GM18511 (cell line): ENCODE data around the gene NECTIN4.
"Not testable (repeated sequence)": the region's sequence is repeated elsewhere in the genome, so short reads cannot be mapped to it uniquely, and the experiment has no call there.

ENCODE experiments used
- ATAC-seq: cut with Tn5 transposase; IDR thresholded peaks from one replicate; pipeline ENCODE4 v1.9.1; 2021; ENCODE audit warnings: mild to moderate bottlenecking, moderate library complexity; ENCODE audit not compliant: unreplicated experiment

Gene NECTIN4

GRCh38 chr1:161065681-161066080, 23.7 kb downstream of the NECTIN4 start:
- not testable (repeated sequence) for ATAC-seq

DNA sequence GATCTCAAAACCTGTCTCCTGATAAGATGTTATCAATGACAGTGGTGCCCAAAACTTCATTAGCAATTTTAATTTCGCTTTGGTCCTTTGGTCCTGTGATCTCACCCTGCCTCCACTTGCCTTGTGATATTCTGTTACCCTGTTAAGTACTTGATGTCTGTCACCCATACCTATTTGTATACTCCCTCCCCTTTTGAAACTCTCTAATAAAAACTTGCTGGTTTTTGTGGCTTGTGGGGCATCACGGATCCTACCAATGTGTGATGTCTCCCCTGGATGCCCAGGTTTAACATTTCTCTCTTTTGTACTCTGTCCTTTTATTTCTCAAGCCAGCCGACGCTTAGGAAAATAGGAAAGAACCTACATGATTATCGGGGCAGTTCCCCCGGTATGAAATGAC, 25.4 kb downstream of the NECTIN4 start:
- ATAC-seq = not testable (repeated sequence)

DNA sequence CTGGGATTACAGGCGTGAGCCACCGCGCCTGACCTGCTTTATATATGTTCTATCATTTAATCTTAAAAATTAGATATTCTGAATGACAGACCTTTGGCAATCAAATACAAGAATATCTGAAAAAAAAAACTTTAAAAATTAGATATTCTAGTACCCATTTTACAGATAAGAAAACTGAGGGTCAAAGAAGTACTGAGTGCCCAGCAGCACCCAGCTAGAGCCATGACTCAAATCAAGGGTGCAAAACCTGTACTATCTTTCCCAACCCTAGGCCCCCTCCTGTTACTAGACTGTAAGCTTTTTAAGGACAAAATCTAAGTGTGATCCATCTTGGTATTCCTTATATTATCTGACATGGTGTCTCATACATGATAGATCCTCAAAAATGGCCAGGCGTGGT, 27.9 kb downstream of the NECTIN4 start:
- no peak for ATAC-seq

DNA sequence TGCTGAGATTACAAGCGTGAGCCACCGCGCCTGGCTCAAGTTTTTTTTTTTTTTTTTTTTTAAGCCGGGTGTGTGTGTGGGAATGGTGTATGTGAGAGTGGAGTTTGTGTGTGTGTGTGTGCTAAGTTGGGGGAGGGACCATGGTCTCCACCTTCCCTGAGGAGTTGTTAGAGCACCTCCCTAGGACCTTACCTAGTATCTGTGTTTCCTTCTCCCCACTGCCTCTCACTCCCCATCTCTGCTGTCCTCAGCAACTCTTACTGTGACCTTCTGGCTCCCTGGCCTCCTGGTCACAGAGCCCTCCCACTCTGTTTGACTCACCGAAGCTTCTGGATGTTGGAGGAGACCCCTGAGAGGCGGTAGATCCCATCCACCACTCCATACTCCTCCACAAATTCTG, 30.1 kb downstream of the NECTIN4 start:
- no peak for ATAC-seq

DNA sequence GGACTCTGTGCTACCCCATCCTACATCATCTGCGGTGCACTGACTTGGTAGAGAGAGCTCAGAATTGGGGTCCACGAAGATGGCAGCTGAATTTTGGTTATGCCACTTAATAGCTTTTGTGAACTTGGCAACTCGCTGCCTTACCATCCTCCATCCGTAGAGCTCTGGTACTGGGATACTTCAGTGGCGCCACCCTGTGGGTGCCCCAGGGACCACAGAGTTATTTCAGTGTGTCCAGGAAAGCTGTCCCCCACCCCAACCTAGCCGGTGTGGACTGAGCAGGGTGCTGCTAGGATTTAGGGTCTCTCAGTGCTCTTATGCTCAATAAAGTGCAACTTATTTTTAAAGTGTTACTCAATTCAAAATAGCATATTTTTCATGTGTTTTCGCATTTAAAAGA, 34.6 kb downstream of the NECTIN4 start:
- ATAC-seq = no peak

DNA sequence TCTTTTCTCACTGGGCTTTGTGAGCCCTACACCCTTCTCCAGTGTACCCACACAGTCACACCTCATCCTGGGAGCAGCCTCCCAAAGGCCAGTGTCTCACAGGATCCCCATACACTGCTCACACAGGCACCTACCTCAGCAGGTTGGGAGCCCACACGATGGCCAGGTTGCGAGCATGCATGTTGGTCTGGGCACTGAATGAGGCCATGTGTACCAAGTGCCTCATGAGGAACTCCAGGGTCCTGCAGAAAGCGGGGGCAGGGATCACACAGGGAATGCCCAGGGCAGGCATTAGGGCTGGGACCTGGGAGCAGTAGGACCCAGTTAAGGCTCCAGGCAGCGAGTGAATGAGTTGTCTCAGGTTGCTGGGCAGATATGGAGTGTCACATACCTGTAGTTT, 35.1 kb downstream of the NECTIN4 start:
- no peak for ATAC-seq

- no peak for ATAC-seq
Measured at GRCh38 chr1:161052899-161053298, 36.5 kb downstream of the NECTIN4 start.

GRCh38 chr1:161051219-161051618, 38.1 kb downstream of the NECTIN4 start:
- ATAC-seq = no peak

- no peak for ATAC-seq
Measured at GRCh38 chr1:161048949-161049722, 40.2 kb downstream of the NECTIN4 start.

GRCh38 chr1:161047436-161048420, 41.6 kb downstream of the NECTIN4 start:
- no peak for ATAC-seq

DNA sequence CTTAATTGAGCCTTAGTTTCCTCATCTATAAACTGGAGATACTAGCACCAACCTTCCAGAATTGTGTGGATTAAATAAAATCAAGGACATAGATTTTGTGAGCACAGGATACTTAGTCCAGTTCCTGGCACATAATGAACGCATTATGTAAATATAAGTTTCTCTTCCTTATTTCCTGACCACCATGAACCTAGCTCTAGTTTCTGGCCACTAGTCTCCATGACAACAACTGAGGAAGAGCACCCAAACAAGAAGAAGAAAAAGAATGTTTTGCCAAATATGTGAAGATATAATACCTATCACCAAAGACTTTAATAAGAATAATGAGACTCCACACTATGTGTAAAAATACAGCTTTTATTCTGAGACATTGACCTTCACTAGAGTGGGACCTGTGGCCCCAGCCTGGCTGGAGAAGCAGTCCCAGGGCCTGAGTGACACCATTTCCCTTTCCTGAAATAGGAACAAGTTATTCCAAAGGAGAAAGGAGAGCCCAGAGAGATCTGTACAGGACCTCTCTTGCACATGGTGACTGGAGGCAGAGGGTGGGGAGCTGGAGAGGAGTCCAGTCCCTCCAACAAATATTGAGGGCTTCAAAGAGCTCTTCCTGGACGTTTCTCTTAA, 42.6 kb downstream of the NECTIN4 start:
- peak; percentile 46 for ATAC-seq

DNA sequence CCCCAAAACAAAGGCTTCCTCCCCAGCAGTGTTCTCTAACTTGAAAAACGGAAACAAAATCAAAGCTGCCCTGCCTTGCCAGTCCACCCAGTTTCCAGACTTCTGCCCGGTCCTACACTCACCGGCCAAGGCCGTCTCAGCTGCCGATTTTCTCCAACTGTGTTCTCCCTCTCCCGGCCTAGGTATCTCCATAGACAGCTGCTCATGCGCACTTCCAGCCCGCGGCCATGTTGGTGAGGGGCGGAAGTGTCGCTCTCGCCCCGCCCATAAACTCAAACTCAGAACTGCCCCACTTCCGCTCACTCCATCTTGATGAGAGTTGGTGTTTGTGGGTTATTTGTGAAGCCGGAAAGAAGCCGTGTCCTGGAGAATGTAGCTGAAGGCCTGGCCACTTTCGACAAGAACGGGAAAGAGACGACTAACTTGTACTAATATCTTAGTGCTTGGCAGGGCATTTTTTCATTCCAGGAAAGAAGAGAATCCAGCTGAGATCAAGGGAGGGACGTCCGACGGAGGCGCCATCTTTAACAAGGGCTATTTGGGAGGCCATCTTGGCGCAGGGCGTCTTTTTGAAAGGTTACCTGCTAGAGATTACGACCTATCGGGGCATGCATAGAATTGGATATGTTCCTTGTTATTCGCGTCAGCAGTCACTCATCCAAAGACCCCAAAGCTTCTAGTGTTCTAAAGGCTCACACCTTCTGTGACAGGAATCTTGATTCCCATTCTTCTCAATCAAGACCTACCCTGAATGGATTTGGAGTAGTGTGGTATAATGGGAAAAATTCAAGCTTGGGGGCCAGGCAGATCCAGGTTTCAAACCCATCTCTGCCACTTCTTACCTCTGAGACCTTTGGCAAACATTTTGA, 43.4 kb downstream of the NECTIN4 start, which contains the start of gene USF1:
TSS of gene USF1 (minus strand) at position 242 of the 869 bp plus-strand sequence. CDS start 2,702 bp downstream, outside the sequence.
- ATAC-seq = peak; percentile 69

- peak; percentile 55 for ATAC-seq
Measured at GRCh38 chr1:161044908-161045735, 44.2 kb downstream of the NECTIN4 start.

DNA sequence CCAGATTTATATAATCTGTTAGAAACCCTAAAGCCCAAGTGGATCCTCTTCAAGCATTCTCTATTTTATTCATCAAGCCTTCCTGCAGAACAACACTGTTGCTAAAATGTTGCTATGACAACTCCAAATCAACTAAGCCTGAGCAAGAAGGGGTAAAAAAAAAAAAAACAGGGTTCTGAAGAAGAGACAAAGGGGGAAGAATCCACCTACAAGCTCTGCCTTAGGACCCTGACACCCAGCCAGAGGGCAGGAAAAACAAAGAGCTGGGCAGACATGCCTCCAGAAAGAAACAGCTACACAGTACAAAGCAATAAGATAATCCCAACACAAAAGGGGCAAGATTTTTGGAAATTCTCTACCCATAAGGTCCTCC, 44.8 kb downstream of the NECTIN4 start:
- ATAC-seq = no peak

- ATAC-seq = no peak
Measured at GRCh38 chr1:161039546-161039945, 49.8 kb downstream of the NECTIN4 start.

GRCh38 chr1:161039154-161039545, 50.2 kb downstream of the NECTIN4 start:
- no peak for ATAC-seq

DNA sequence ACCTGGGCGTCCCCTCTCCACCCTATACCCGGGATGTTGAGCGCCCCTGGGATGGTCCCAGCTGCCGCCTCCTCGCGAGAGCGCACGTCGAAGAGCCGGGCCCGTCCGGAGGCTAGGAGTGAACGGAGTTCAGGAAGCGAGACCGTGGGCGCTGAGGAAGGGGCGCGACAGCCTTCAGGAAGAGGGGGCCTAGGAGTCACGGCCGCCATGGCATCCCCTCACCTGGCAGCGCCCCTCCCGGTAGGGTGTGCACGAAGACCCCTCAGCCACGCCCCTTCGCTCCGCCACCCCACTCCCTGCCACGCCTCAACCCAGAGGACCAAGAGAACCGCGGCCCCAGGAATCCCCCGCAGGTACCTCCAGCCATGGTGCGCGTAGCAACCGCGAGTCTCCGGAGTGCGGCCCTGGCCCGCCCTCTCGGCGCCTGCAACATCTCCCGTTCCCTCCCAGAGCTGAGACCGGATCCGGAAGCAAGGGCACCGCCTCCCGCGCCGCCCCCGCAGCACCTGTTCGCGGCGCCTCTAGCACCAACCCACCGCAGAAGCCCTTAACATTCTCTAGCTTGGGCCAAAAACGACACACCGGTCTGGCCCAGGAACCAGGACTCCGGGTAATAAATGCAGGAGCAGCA, 50.7 kb downstream of the NECTIN4 start, which contains the start of gene TSTD1:
TSS of gene TSTD1 (minus strand) at position 442 of the 631 bp plus-strand sequence. CDS start at position 367, 75 bp downstream.
- ATAC-seq = peak; percentile 88

GRCh38 chr1:161037661-161038522, 51.5 kb downstream of the NECTIN4 start:
- no peak for ATAC-seq
